Common myeloid progenitor, CD34-positive (primary cell): ENCODE measurements around the gene DKK3. TPM values are rescaled to one million over a fixed set of nuclear protein-coding genes. Genes with fewer than 3 reads are reported as not detected.
A peak's percentile ranks its signal among the peaks of the same experiment; 100 is the strongest.

Source experiments
- CTCF ChIA-PET: fragments of 350-600 bp; sonication (Branson Sonifier 250); formaldehyde crosslinking; loops from one replicate; lab custom pipeline; 2021; ENCODE audit warnings: antibody characterized with exemption; lab: Charles Lee
- POLR2A ChIA-PET: fragments of 350-600 bp; sonication (Branson Sonifier 250); formaldehyde crosslinking; loops from one replicate; lab custom pipeline; 2021; ENCODE audit warnings: antibody characterized with exemption; lab: Charles Lee
- DNase-seq, 3 donors: peaks; one replicate each; pipeline versions ENCODE4 v3.0.0 to v3.0.0-alpha.2; 2013
- H3K27ac ChIP-seq, 2 experiments: 1 replicate in 1 of 2; 2 replicates in 1 of 2; pipeline ENCODE4 v1.7.0; 2013; ENCODE audit warnings: inconsistent platforms in 2 of 2, low read length in 2 of 2, mild to moderate bottlenecking in 2 of 2, low read depth in 1 of 2, moderate library complexity in 1 of 2; ENCODE audit not compliant: severe bottlenecking in 2 of 2, insufficient read depth in 1 of 2, poor library complexity in 1 of 2
- H3K27me3 ChIP-seq, 5 experiments: replicated peaks in 2 of 5; 1 replicate in 3 of 5; 2 replicates in 2 of 5; pipeline versions ENCODE4 v1.6.1 to v1.7.0; 2013; ENCODE audit warnings: low read length in 4 of 5, mild to moderate bottlenecking in 2 of 5, moderate library complexity in 2 of 5, inconsistent platforms in 1 of 5; ENCODE audit not compliant: insufficient read depth in 5 of 5, control insufficient read depth in 4 of 5
- H3K36me3 ChIP-seq, 4 experiments: 1 replicate in 2 of 4; 2 replicates in 2 of 4; pipeline versions ENCODE4 v1.6.1 to v1.7.0; 2013; ENCODE audit warnings: low read length in 3 of 4, control low read depth in 1 of 4, mild to moderate bottlenecking in 1 of 4; ENCODE audit not compliant: control insufficient read depth in 4 of 4, insufficient read depth in 4 of 4
- H3K4me1 ChIP-seq, 4 experiments: 1 replicate in 3 of 4; 2 replicates in 1 of 4; pipeline versions ENCODE4 v1.6.1 to v1.7.1; 2013; ENCODE audit warnings: low read length in 3 of 4, mild to moderate bottlenecking in 3 of 4, control low read depth in 1 of 4, inconsistent platforms in 1 of 4, moderate library complexity in 1 of 4; ENCODE audit not compliant: control insufficient read depth in 4 of 4, insufficient read depth in 4 of 4; ENCODE audit errors: control extremely low read depth in 1 of 4
- H3K4me3 ChIP-seq, 7 experiments: 1 replicate in 4 of 7; 2 replicates in 3 of 7; pipeline versions ENCODE4 v1.5.1 to v1.7.0; 2013; ENCODE audit warnings: mild to moderate bottlenecking in 7 of 7, low read length in 6 of 7, moderate library complexity in 6 of 7, inconsistent platforms in 2 of 7, low read depth in 2 of 7, control low read depth in 1 of 7; ENCODE audit not compliant: insufficient read depth in 4 of 7, control insufficient read depth in 1 of 7; ENCODE audit errors: extremely low read depth in 1 of 7
- H3K9me3 ChIP-seq, 5 experiments: 1 replicate in 4 of 5; 2 replicates in 1 of 5; pipeline versions ENCODE4 v1.6.1 to v1.7.1; 2013; ENCODE audit warnings: low read length in 4 of 5, mild to moderate bottlenecking in 2 of 5, inconsistent platforms in 1 of 5, low read depth in 1 of 5, moderate library complexity in 1 of 5; ENCODE audit not compliant: control insufficient read depth in 4 of 5, insufficient read depth in 2 of 5; ENCODE audit errors: control extremely low read depth in 1 of 5
- WGBS: methylation state at CpG from one replicate; pipeline ENCODE4 v1.1.5; 2013; ENCODE audit not compliant: insufficient coverage; 5-methylcytosine and 5-hydroxymethylcytosine counted together
- polyA plus RNA-seq: library from polyadenylated mRNA; unstranded; fragments of 120-200 nt; gene quantifications from one replicate; pipeline ENCODE4 v1.2.1, GENCODE V29; 2013

Gene DKK3
- not detected for polyA plus RNA-seq

GRCh38 chr11:12007769-12008737, at the start of gene DKK3:
Gene DKK3 (minus strand): TSS chr11:12008626. CDS start chr11:12008582, 44 bp downstream.
- Histone ChIP-seq H3K9me3 (peaks cover 0 to 4% (median 0%) of the 10 kb centered on the region in 5 experiments), H3K36me3 (no peaks in the 10 kb centered on the region), H3K27ac (no peak within 1 kb of the TSS), H3K27me3 (peaks cover 7 to 87% (median 49%) of the 10 kb centered on the region in 5 experiments), H3K4me3 (peak within 1 kb of the TSS in 5 of 7 experiments; percentile 19 to 61 (median 48)), H3K4me1 (peaks cover 0 to 15% (median 7%) of the 10 kb centered on the region in 4 experiments)
- DNase-seq: peak in 1 of 3 donors; percentile 41
- ChIA-PET POLR2A (no interaction called here), CTCF (interaction anchor here (0.9 kb wide), 1 partner anchor 9 kb away, joined by 3 read pairs; no protein-coding TSS in a partner anchor)
- WGBS: 6% methylated on average over 50 of the region's 71 CpGs

GRCh38 chr11:12057299-12057980, 49.0 kb upstream of the DKK3 start:
- Histone ChIP-seq H3K4me1 (peaks cover under 1 to 6% (median 5%) of the 10 kb centered on the region in 4 experiments), H3K36me3 (no peaks in the 10 kb centered on the region), H3K4me3 (no peak overlapping the region), H3K27ac (no peak overlapping the region), H3K9me3 (peaks cover 0 to 11% (median 4%) of the 10 kb centered on the region in 5 experiments), H3K27me3 (no peaks in the 10 kb centered on the region)
- 100% methylated on average over 6 of the region's 8 CpGs for WGBS
- ChIA-PET POLR2A (no interaction called here), CTCF (interaction anchor here (1.4 to 2.0 kb wide), 4 partner anchors 9 to 224 kb away, joined by 3 to 5 read pairs (median 4); no protein-coding TSS in a partner anchor)
- DNase-seq: no peak

GRCh38 chr11:12056119-12056518, 47.7 kb upstream of the DKK3 start:
- Histone ChIP-seq H3K4me1 (no peaks in the 10 kb centered on the region), H3K27me3 (no peaks in the 10 kb centered on the region), H3K9me3 (peaks cover 0 to 11% (median 4%) of the 10 kb centered on the region in 5 experiments), H3K4me3 (no peak overlapping the region), H3K36me3 (no peaks in the 10 kb centered on the region), H3K27ac (no peak overlapping the region)
- CTCF ChIA-PET: interaction anchor here (1.0 to 16.9 kb wide), 4 partner anchors 8 to 229 kb away, joined by 4 to 422 read pairs (median 6); no protein-coding TSS in a partner anchor
- POLR2A ChIA-PET: no interaction called here
- 95% methylated on average over 2 of the region's 3 CpGs for WGBS
- DNase-seq: no peak

GRCh38 chr11:12053606-12054361, 45.4 kb upstream of the DKK3 start:
- WGBS: 93% methylated on average over 3 of the region's 4 CpGs
- H3K27ac ChIP-seq: no peak overlapping the region

GRCh38 chr11:12052676-12053605, 44.5 kb upstream of the DKK3 start:
- H3K4me3 ChIP-seq: no peak overlapping the region
- POLR2A ChIA-PET: no interaction called here
- 97% methylated on average over 14 of the region's 15 CpGs for WGBS

More at GRCh38 chr11:12053606-12054361, 45.4 kb upstream of the DKK3 start:
- ChIA-PET CTCF (interaction anchor here (0.8 to 16.9 kb wide), 7 partner anchors 9 to 231 kb away, joined by 3 to 422 read pairs (median 4); no protein-coding TSS in a partner anchor), POLR2A (no interaction called here)
- Histone ChIP-seq H3K9me3 (peaks cover 0 to 11% (median 4%) of the 10 kb centered on the region in 5 experiments), H3K4me3 (no peak overlapping the region), H3K27me3 (no peaks in the 10 kb centered on the region), H3K36me3 (no peaks in the 10 kb centered on the region), H3K4me1 (peaks cover 0 to 12% (median 8%) of the 10 kb centered on the region in 4 experiments)
- no peak for DNase-seq

More at GRCh38 chr11:12052676-12053605, 44.5 kb upstream of the DKK3 start:
- Histone ChIP-seq H3K4me1 (peaks cover 0 to 12% (median 8%) of the 10 kb centered on the region in 4 experiments), H3K9me3 (peaks cover 0 to 11% (median 4%) of the 10 kb centered on the region in 5 experiments), H3K27ac (no peak overlapping the region), H3K27me3 (no peaks in the 10 kb centered on the region), H3K36me3 (no peaks in the 10 kb centered on the region)
- DNase-seq: peak in 1 of 3 donors; percentile 14
- CTCF ChIA-PET: interaction anchor here (0.8 to 16.9 kb wide), 9 partner anchors 9 to 232 kb away, joined by 3 to 422 read pairs (median 3); no protein-coding TSS in a partner anchor
